H1 (cell line): ENCODE measurements around the gene PFDN1. TPM values are rescaled to one million over a fixed set of nuclear protein-coding genes. Genes with fewer than 3 reads are reported as not detected.

Experiments used
- CTCF ChIA-PET: fragments of 300-600 bp; sonication (Branson Sonifier 250); formaldehyde crosslinking; loops from one replicate; lab custom pipeline; 2021; ENCODE audit not compliant: partially characterized antibody; lab: Charles Lee
- POLR2A ChIA-PET: fragments of 300-600 bp; sonication (Branson Sonifier 250); formaldehyde crosslinking; loops from one replicate; lab custom pipeline; 2021; ENCODE audit warnings: inconsistent platforms; ENCODE audit not compliant: partially characterized antibody; lab: Charles Lee
- DNase-seq, 2 experiments: peaks; one replicate each; pipeline versions ENCODE4 v3.0.0 to v3.0.0-alpha.2; 2010 to 2022; ENCODE audit warnings: low spot score in 2 of 2, low read depth in 1 of 2, mixed read lengths in 1 of 2
- FAIRE-seq: peaks from 2 replicates; lab custom pipeline; 2011; peaks lifted over from hg19 to GRCh38; lab: Jason Lieb, UNC
- H2AFZ ChIP-seq: 2 replicates; pipeline ENCODE4 v1.8.1; 2012; ENCODE audit warnings: low read length, inconsistent platforms
- H2AK5ac ChIP-seq: 2 replicates; pipeline ENCODE4 v1.6.1; 2013; ENCODE audit warnings: low read depth, low read length
- H2BK120ac ChIP-seq: replicated peaks from 2 replicates; pipeline ENCODE3; 2013; ENCODE audit warnings: low read depth, low read length, inconsistent platforms
- H2BK12ac ChIP-seq: 2 replicates; pipeline ENCODE4 v1.6.1; 2013; ENCODE audit warnings: low read depth, low read length
- H2BK15ac ChIP-seq: 2 replicates; pipeline ENCODE4 v1.6.1; 2013; ENCODE audit warnings: low read length
- H2BK20ac ChIP-seq: 2 replicates; pipeline ENCODE4 v1.6.1; 2013; ENCODE audit warnings: low read length
- H2BK5ac ChIP-seq: 2 replicates; pipeline ENCODE4 v1.6.1; 2013; ENCODE audit warnings: low read depth, low read length
- H3K14ac ChIP-seq: 2 replicates; pipeline ENCODE4 v1.6.1; 2013; ENCODE audit warnings: inconsistent platforms; ENCODE audit not compliant: insufficient read length
- H3K18ac ChIP-seq: 2 replicates; pipeline ENCODE4 v1.6.1; 2013; ENCODE audit warnings: low read length; ENCODE audit errors: extremely low read depth
- H3K23ac ChIP-seq: 2 replicates; pipeline ENCODE4 v1.6.1; 2013; ENCODE audit warnings: inconsistent platforms; ENCODE audit not compliant: insufficient read length
- H3K23me2 ChIP-seq: 2 replicates; pipeline ENCODE4 v1.6.1; 2013; ENCODE audit warnings: low read depth, low read length
- H3K27ac ChIP-seq: 2 replicates; pipeline ENCODE4 v1.6.1; 2011; ENCODE audit warnings: low read depth, low read length, inconsistent platforms
- H3K27me3 ChIP-seq, 4 experiments: replicated peaks in 1 of 4; 1 replicate in 1 of 4; 2 replicates in 3 of 4; pipeline versions ENCODE4 v1.6.1 to v1.8.1; 2011 to 2013; ENCODE audit warnings: low read length in 3 of 4, mild to moderate bottlenecking in 3 of 4, inconsistent platforms in 2 of 4, mixed read lengths in 2 of 4, moderate library complexity in 1 of 4; ENCODE audit not compliant: control insufficient read depth in 3 of 4, insufficient read depth in 3 of 4; ENCODE audit errors: extremely low read depth in 1 of 4
- H3K36me3 ChIP-seq, 4 experiments: 2 replicates each; pipeline versions ENCODE4 v1.6.1 to v1.8.1; 2011 to 2013; ENCODE audit warnings: mild to moderate bottlenecking in 4 of 4, low read length in 3 of 4, moderate library complexity in 2 of 4, control low read depth in 1 of 4, inconsistent platforms in 1 of 4; ENCODE audit not compliant: insufficient read depth in 4 of 4, control insufficient read depth in 2 of 4
- H3K4ac ChIP-seq: replicated peaks from 2 replicates; pipeline ENCODE3; 2013; ENCODE audit warnings: low read length, low read depth, mixed read lengths, inconsistent platforms; ENCODE audit not compliant: insufficient read length
- H3K4me1 ChIP-seq, 4 experiments: replicated peaks in 1 of 4; 1 replicate in 1 of 4; 2 replicates in 3 of 4; pipeline versions ENCODE4 v1.6.1 to v1.8.1; 2011 to 2013; ENCODE audit warnings: low read length in 3 of 4, inconsistent platforms in 2 of 4, mixed read lengths in 1 of 4; ENCODE audit not compliant: insufficient read depth in 4 of 4, control insufficient read depth in 3 of 4
- H3K4me2 ChIP-seq, 2 experiments: 2 replicates each; pipeline versions ENCODE4 v1.6.1 to v1.8.1; 2011 to 2013; ENCODE audit warnings: low read depth in 2 of 2, low read length in 2 of 2, control low read depth in 1 of 2, inconsistent platforms in 1 of 2, mild to moderate bottlenecking in 1 of 2; ENCODE audit not compliant: insufficient read depth in 1 of 2
- H3K4me3 ChIP-seq, 4 experiments: fragments of 200-600, 300-600 bp in 1 of 4; sonication (generic), shearing (Covaris generic), sonication (Bioruptor Twin) in 1 of 4; 2 replicates each; pipeline versions ENCODE4 v1.5.1 to v1.8.1; 2011 to 2016; ENCODE audit warnings: low read length in 4 of 4, low read depth in 3 of 4, control low read depth in 2 of 4, inconsistent platforms in 2 of 4, mild to moderate bottlenecking in 2 of 4, mixed read lengths in 1 of 4, moderate library complexity in 1 of 4; ENCODE audit not compliant: insufficient read depth in 2 of 4; ENCODE audit errors: extremely low read depth in 1 of 4
- H3K56ac ChIP-seq: replicated peaks from 2 replicates; pipeline ENCODE3; 2013; ENCODE audit warnings: low read depth, mild to moderate bottlenecking, mixed read lengths, low read length, inconsistent platforms; ENCODE audit not compliant: insufficient read length
- H3K79me1 ChIP-seq: 2 replicates; pipeline ENCODE4 v1.6.1; 2013; ENCODE audit warnings: low read depth, low read length, control low read depth
- H3K79me2 ChIP-seq, 2 experiments: 2 replicates each; pipeline versions ENCODE4 v1.6.1 to v1.8.1; 2012 to 2013; ENCODE audit warnings: low read length in 2 of 2, mild to moderate bottlenecking in 2 of 2, inconsistent platforms in 1 of 2; ENCODE audit not compliant: insufficient read depth in 2 of 2, control insufficient read depth in 1 of 2
- H3K9ac ChIP-seq, 4 experiments: replicated peaks in 1 of 4; 1 replicate in 1 of 4; 2 replicates in 3 of 4; pipeline versions ENCODE4 v1.6.1 to v1.8.1; 2011 to 2013; ENCODE audit warnings: low read depth in 3 of 4, low read length in 3 of 4, control low read depth in 2 of 4, mild to moderate bottlenecking in 2 of 4, moderate library complexity in 2 of 4, inconsistent platforms in 1 of 4; ENCODE audit errors: extremely low read depth in 1 of 4
- H3K9me3 ChIP-seq, 2 experiments: 2 replicates each; pipeline versions ENCODE4 v1.6.1 to v1.8.1; 2012 to 2013; ENCODE audit warnings: mild to moderate bottlenecking in 2 of 2, moderate library complexity in 2 of 2, control low read depth in 1 of 2, inconsistent platforms in 1 of 2, low read depth in 1 of 2, low read length in 1 of 2, mixed read lengths in 1 of 2; ENCODE audit not compliant: insufficient read depth in 2 of 2
- H4K20me1 ChIP-seq, 2 experiments: replicated peaks in 1 of 2; 2 replicates each; pipeline versions ENCODE3 to v1.8.1; 2011 to 2013; ENCODE audit warnings: inconsistent platforms in 2 of 2, low read length in 2 of 2, mild to moderate bottlenecking in 1 of 2; ENCODE audit not compliant: insufficient read depth in 2 of 2, control insufficient read depth in 1 of 2
- H4K5ac ChIP-seq: 2 replicates; pipeline ENCODE4 v1.6.1; 2013; ENCODE audit warnings: low read length, low read depth, mixed read lengths, inconsistent platforms; ENCODE audit not compliant: insufficient read length
- H4K8ac ChIP-seq: 2 replicates; pipeline ENCODE4 v1.8.0; 2013; ENCODE audit warnings: mild to moderate bottlenecking, moderate library complexity, low read length, inconsistent platforms; ENCODE audit not compliant: insufficient read depth; ENCODE audit errors: extremely low read depth
- H4K91ac ChIP-seq: replicated peaks from 2 replicates; pipeline ENCODE3; 2013; ENCODE audit warnings: low read length, mixed read lengths, inconsistent platforms; ENCODE audit not compliant: insufficient read length
- BACH1 ChIP-seq: IDR thresholded peaks from 2 replicates; pipeline ENCODE4 v1.6.1; 2012; ENCODE audit warnings: low read length, improper control_type of control experiment
- CEBPB ChIP-seq: IDR thresholded peaks from 2 replicates; pipeline ENCODE4 v1.6.1; 2012; ENCODE audit warnings: low read depth, low read length
- EP300 ChIP-seq, 2 experiments: IDR thresholded peaks; 1 replicate in 1 of 2; 2 replicates in 1 of 2; pipeline ENCODE4 v1.6.1; 2011 to 2012; ENCODE audit warnings: low read depth in 2 of 2, low read length in 2 of 2, mild to moderate bottlenecking in 2 of 2, borderline replicate concordance in 1 of 2, inconsistent platforms in 1 of 2, moderate library complexity in 1 of 2
- JUN ChIP-seq: IDR thresholded peaks from 2 replicates; pipeline ENCODE4 v1.6.1; 2011; ENCODE audit warnings: low read depth, mild to moderate bottlenecking, improper control_type of control experiment, low read length
- SP2 ChIP-seq: IDR thresholded peaks from 2 replicates; pipeline ENCODE4 v1.6.1; 2012; ENCODE audit warnings: mild to moderate bottlenecking, low read length, inconsistent platforms
- TAF7 ChIP-seq: optimal IDR thresholded peaks from 2 replicates; pipeline ENCODE3; 2011; ENCODE audit warnings: low read depth, mild to moderate bottlenecking, inconsistent platforms, low read length, moderate library complexity, borderline replicate concordance
- WGBS, 2 experiments: shearing (Covaris generic) in 1 of 2; methylation state at CpG; one replicate each; pipeline versions ENCODE4 v1.1.6 to v1.1.7; 2013 to 2015; ENCODE audit warnings: low lambda C conversion rate in 2 of 2, mixed read lengths in 2 of 2, inconsistent platforms in 1 of 2, low coverage in 1 of 2, missing lambda C conversion rate in 1 of 2; ENCODE audit not compliant: insufficient replicate concordance in 2 of 2, insufficient coverage in 1 of 2, insufficient read length in 1 of 2; ENCODE audit errors: extremely low coverage in 1 of 2, missing lambda C conversion rate in 1 of 2; 5-methylcytosine and 5-hydroxymethylcytosine counted together
- polyA plus RNA-seq, 7 experiments: library from polyadenylated mRNA; depleted of rRNA in 3 of 7; stranded (reverse) in 5 of 7; unstranded in 2 of 7; fragments of >200 nt in 5 of 7; fragments of 200-250 nt in 2 of 7; gene quantifications; 1 replicate in 5 of 7; 2 replicates in 1 of 7; 4 replicates in 1 of 7; pipeline versions ENCODE4 v1.2.1 to v1.2.3, GENCODE V29; 2011 to 2013; ENCODE audit warnings: missing spikeins in 2 of 7, mixed read lengths in 2 of 7
- total RNA-seq: library from RNA; stranded (reverse); fragmentation: NEBNext Ultra II Directional; extraction: Animal tissue kit (Norgen Biotek cat#: 25700); gene quantifications from 2 replicates; pipeline ENCODE4 v1.2.1, GENCODE V29; 2021
- TF ChIP-seq, protein P1 (sequence below), 3 experiments: IDR thresholded peaks; 1 replicate in 2 of 3; 2 replicates in 1 of 3; pipeline versions ENCODE4 v1.5.1 to v1.6.1; 2011; ENCODE audit warnings: low read length in 3 of 3, mild to moderate bottlenecking in 3 of 3, inconsistent platforms in 2 of 3, low read depth in 1 of 3, moderate library complexity in 1 of 3; ENCODE audit not compliant: insufficient read depth in 1 of 3; ENCODE audit errors: control extremely low read depth in 1 of 3
- TF ChIP-seq, protein P2 (sequence below): IDR thresholded peaks from 2 replicates; pipeline ENCODE4 v1.6.1; 2011; ENCODE audit warnings: low read depth, mild to moderate bottlenecking, low read length; ENCODE audit not compliant: insufficient read depth
- TF ChIP-seq, protein P3 (sequence below): IDR thresholded peaks from 2 replicates; pipeline ENCODE4 v1.6.1; 2012; ENCODE audit warnings: low read length, inconsistent platforms

Gene PFDN1
- total and polyA plus RNA-seq, 2 of the 8 experiments (the other 6 are each of a cell fraction or from before 2014, with no cell fraction given): 53.0 to 89.6 TPM

DNA sequence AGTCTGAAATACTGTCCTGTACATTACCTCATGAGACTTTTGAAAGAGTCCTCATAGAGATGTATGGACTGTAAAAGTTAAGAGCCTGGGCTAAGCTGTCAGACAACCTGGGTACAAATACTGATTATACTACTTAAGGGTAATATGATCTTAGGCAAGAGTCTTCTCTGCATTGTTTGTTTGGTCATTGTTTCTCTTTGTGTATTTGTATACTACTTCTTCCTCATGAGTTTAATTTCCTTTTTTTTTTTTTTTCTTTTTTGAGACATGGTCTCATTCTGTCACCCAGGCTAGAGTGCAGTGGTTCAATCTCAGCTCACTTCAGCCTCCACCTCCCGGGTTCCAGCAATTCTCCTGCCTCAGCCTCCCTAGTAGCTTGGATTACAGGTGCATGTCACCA is 2.6 kb upstream of the PFDN1 start:
- 83% methylated on average over 1 of the region's 1 CpG; no CpG with 5 or more reads in 1 of the 2 experiments for WGBS, 2 experiments
- no peak overlapping the region for H2BK120ac ChIP-seq
- no peak overlapping the region for H4K5ac ChIP-seq
- POLR2A ChIA-PET: interaction anchor here (1.2 to 2.9 kb wide), 3 partner anchors 11 to 31 kb away, joined by 4 to 8 read pairs (median 5); no protein-coding TSS in a partner anchor
- no peak overlapping the region for H3K27ac ChIP-seq
- H3K23ac ChIP-seq: no peak overlapping the region
- H3K4ac ChIP-seq: no peak overlapping the region
- DNase-seq: no peak
- TF ChIP-seq, protein P1, sequence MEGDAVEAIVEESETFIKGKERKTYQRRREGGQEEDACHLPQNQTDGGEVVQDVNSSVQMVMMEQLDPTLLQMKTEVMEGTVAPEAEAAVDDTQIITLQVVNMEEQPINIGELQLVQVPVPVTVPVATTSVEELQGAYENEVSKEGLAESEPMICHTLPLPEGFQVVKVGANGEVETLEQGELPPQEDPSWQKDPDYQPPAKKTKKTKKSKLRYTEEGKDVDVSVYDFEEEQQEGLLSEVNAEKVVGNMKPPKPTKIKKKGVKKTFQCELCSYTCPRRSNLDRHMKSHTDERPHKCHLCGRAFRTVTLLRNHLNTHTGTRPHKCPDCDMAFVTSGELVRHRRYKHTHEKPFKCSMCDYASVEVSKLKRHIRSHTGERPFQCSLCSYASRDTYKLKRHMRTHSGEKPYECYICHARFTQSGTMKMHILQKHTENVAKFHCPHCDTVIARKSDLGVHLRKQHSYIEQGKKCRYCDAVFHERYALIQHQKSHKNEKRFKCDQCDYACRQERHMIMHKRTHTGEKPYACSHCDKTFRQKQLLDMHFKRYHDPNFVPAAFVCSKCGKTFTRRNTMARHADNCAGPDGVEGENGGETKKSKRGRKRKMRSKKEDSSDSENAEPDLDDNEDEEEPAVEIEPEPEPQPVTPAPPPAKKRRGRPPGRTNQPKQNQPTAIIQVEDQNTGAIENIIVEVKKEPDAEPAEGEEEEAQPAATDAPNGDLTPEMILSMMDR (IDR thresholded peaks at IDR 0.05; ENCODE audit: control extremely low read depth in 1 of 3, insufficient read depth in 1 of 3, low read depth in 1 of 3, low read length in 3 of 3): no peak
- no peak for TF ChIP-seq TAF7
- no peak for TF ChIP-seq JUN
- TF ChIP-seq, protein P2, sequence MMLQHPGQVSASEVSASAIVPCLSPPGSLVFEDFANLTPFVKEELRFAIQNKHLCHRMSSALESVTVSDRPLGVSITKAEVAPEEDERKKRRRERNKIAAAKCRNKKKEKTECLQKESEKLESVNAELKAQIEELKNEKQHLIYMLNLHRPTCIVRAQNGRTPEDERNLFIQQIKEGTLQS: no peak
- no peak for TF ChIP-seq BACH1
- no peak for TF ChIP-seq EP300 (IDR thresholded peaks at IDR 0.05; ENCODE audit: borderline replicate concordance in 1 of 2, low read depth in 2 of 2, low read length in 2 of 2)
- no peak for TF ChIP-seq CEBPB
- no peak for TF ChIP-seq SP2
- TF ChIP-seq, protein P3, sequence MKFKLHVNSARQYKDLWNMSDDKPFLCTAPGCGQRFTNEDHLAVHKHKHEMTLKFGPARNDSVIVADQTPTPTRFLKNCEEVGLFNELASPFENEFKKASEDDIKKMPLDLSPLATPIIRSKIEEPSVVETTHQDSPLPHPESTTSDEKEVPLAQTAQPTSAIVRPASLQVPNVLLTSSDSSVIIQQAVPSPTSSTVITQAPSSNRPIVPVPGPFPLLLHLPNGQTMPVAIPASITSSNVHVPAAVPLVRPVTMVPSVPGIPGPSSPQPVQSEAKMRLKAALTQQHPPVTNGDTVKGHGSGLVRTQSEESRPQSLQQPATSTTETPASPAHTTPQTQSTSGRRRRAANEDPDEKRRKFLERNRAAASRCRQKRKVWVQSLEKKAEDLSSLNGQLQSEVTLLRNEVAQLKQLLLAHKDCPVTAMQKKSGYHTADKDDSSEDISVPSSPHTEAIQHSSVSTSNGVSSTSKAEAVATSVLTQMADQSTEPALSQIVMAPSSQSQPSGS: no peak
- H3K56ac ChIP-seq: no peak overlapping the region
- H2BK5ac ChIP-seq: no peak overlapping the region
- H3K27me3 ChIP-seq: no peaks in the 10 kb centered on the region
- H2BK15ac ChIP-seq: no peak overlapping the region
- H2BK12ac ChIP-seq: no peak overlapping the region
- CTCF ChIA-PET: interaction anchor here (0.7 to 1.9 kb wide), 5 partner anchors 40 to 1516 kb away, joined by 3 to 8 read pairs (median 3); partner anchors contain the start of gene HBEGF
- H4K20me1 ChIP-seq: no peaks in the 10 kb centered on the region
- H3K4me3 ChIP-seq: no peak overlapping the region
- H2BK20ac ChIP-seq: no peak overlapping the region
- no peak for FAIRE-seq
- no peaks in the 10 kb centered on the region for H3K79me1 ChIP-seq
- peaks cover 5% of the 10 kb centered on the region for H3K23me2 ChIP-seq
- no peaks in the 10 kb centered on the region for H3K9me3 ChIP-seq
- H3K79me2 ChIP-seq: peaks cover 6 to 24% of the 10 kb centered on the region in 2 experiments; a peak in 3 of 4 replicates
- H4K91ac ChIP-seq: no peak overlapping the region
- no peak overlapping the region for H4K8ac ChIP-seq
- H3K18ac ChIP-seq: no peak overlapping the region
- no peak overlapping the region for H2AFZ ChIP-seq
- H3K9ac ChIP-seq: no peak overlapping the region
- no peaks in the 10 kb centered on the region for H3K36me3 ChIP-seq
- no peak overlapping the region for H3K4me2 ChIP-seq
- no peak overlapping the region for H3K14ac ChIP-seq
- no peaks in the 10 kb centered on the region for H3K4me1 ChIP-seq
- no peak overlapping the region for H2AK5ac ChIP-seq
